HG03060 (cell line): ENCODE results near the gene APRT.
"Not testable (repeated sequence)": the region's sequence is repeated elsewhere in the genome, so short reads cannot be mapped to it uniquely, and the experiment has no call there.

Experiments
- ATAC-seq: cut with Tn5 transposase; IDR thresholded peaks from one replicate; pipeline ENCODE4 v1.9.1; 2021; ENCODE audit warnings: low read depth, moderate number of reproducible peaks; ENCODE audit not compliant: unreplicated experiment

APRT gene

GRCh38 chr16:88775825-88776224, 35.9 kb downstream of the APRT start:
- ATAC-seq = no peak

DNA sequence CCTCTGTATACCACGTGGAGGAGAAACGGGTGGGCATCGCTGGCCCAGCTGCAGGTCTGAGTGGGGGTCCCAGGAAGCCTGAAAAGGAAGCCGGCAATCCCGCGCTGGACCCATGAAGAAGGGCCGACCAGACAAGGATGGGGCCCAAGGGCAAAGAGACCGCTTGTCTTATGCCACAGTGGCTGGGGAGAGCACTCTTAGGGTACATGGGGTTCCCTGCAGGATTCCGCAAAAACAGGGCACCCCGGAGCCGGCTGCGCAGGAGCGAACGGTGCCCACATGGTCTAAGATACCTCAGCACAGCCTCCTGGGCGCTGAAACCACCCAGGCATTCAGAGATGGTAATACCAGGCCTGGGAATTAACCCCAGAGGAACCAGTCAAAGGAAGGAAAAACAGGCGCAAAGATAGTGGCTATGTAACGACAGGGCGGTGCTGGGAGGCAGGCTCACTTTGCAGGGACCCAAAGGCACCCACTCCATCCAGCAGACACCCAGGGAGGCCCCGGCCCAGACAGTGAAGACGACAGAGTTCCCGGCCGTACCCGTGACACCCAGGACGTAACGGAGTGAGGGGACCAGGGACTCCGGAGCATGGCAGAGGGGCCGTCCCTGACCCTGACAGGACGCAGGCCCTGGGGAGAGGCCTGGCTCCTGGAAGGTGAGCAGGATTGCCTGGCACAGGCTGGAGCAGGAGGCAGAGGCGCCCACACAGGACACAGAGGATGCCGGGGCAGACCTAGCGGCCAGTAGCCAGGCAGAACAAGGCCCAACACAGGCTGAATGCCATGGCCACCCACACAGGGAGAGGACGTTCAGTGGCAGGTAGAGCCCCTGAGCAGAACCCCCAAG, 37.0 kb downstream of the APRT start:
- ATAC-seq = no peak

GRCh38 chr16:88773812-88774291, 37.9 kb downstream of the APRT start:
- no peak for ATAC-seq

- ATAC-seq = no peak
These were observed 38.6 kb downstream of the APRT start for GRCh38 chr16:88772871-88773811.

DNA sequence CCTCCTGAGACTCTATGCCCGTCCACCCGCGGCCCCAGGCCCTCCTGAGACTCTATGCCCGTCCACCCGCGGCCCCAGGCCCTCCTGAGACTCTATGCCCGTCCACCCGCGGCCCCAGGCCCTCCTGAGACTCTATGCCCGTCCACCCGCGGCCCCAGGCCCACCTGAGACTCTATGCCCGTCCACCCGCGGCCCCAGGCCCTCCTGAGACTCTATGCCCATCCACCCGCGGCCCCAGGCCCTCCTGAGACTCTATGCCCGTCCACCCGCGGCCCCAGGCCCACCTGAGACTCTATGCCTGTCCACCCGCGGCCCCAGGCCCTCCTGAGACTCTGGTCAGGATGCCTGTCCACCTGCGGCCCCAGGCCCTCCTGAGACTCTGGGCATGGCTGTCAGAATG, 39.9 kb downstream of the APRT start:
- ATAC-seq = not testable (repeated sequence)

GRCh38 chr16:88771294-88771772, 40.4 kb downstream of the APRT start:
- no peak for ATAC-seq

- ATAC-seq = no peak
These were observed 41.1 kb downstream of the APRT start for GRCh38 chr16:88770461-88771293.

- no peak for ATAC-seq
These were observed 41.9 kb downstream of the APRT start for GRCh38 chr16:88769617-88770460.

DNA sequence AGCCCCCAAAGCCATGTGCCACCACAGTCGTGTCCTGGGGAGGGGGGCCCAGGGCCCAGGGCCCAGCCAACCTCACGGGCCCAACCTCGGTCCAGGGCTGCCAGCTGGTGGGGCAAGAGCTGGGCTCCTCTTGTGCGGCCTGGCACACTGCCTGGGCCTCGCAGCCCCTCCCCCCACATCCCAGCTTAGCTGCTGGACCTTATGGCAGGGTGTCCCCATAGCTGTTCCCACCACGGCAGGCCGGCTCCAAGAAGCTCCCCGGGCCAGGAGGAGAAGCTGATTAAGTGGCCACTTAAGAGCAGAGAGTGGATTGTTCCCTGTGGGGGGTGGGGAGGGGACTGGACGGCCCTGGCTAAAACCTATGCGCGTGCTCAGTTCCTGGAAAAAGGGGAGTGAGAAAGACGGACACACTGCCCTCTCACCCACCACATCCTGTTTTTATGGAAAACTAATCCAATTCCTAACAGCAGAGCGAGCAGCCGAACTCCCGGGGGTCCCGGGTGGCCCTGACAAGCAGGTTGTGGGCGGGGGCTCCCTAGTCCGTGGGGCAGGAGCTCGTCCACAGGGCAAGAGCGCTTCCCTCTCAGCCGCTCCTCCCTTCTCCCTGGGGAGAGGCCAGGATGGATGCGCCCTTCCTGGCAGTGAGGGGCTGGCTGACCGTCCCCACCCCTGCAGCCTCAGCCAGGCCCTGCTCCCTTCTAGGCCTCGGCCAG, 43.5 kb downstream of the APRT start:
- no peak for ATAC-seq

- no peak for ATAC-seq
These were observed 44.1 kb downstream of the APRT start for GRCh38 chr16:88767546-88768070.

GRCh38 chr16:88766975-88767374, 44.8 kb downstream of the APRT start:
- no peak for ATAC-seq

DNA sequence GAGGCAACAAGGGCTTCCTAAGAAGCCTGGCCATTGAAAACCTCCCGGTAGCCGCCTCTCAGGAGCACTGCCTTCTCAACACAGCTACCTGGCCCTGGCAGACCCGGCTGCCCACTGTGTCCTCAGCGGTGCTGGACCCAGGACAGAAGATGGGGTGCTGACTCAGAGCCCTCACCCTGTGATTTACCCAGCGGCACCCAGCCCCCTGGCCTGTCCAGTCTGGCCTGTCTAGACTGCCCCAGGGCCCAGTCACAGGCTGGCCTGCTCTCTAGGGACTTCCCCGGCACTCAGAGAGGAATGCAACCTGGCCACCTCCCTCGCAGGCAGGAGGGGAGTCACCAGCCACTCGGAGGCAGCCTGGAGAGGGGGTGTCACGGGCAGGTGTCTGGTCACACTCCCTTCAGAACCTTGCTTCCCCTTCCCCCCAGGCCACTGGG, 46.8 kb downstream of the APRT start:
- ATAC-seq = no peak

GRCh38 chr16:88764080-88764479, 47.6 kb downstream of the APRT start:
- ATAC-seq = no peak

DNA sequence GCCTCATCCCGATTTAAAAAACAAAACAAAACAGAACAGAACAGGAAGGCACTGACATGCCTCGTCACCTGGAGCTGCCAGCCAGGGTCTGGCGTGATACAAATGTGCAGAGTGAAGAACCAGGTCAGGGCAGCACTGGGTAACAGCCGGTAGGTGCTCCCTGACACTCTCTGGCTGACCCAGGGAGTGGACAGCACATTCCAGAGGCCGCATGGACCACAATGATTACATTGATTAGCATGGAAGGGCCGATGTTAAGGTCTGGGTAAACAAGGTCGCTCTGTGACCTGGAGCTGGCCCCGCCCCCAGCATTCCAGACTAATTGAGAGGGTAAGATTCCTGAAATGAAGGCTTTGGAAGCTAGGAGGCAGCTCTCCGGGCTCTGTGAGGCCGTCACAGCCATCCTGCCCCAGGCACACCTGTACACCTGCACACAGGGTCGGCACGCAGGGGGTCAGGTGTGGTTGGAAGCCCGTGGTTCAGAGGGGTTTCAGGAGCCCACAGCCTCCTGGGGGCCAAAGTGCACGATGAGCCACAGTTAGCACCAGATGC, 48.1 kb downstream of the APRT start:
- ATAC-seq = no peak

- no peak for ATAC-seq
These were observed 48.8 kb downstream of the APRT start for GRCh38 chr16:88762941-88763340.

DNA sequence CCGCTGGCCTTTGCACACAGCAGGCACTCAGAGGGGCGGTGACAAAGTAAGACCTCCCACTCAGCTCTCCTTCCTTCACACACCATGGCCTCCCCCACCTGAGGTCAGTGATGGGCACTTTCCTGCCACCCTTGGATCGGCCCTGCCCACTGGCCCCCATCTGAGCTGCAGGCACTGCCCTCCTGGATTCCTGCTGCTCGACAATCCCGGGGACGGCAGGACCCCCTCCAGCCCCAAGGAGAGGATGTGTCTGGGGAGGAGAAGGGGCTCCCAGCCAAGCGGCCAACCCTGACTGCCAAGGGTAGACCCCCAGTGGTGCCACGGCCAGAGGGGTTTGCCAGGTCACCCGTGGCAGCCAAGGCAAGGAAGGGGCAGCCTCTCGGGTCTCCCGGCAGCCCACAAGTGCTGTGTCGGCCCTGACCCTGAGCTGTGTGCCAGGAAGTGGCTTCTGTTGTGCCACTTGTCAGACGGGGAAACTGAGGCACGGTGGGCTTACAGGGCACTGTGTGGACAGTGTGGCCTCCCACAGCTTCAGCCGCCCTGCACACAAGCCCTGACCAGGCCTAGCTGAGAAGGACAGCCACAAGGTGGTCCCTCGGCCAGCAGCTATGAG, 49.4 kb downstream of the APRT start:
- no peak for ATAC-seq

DNA sequence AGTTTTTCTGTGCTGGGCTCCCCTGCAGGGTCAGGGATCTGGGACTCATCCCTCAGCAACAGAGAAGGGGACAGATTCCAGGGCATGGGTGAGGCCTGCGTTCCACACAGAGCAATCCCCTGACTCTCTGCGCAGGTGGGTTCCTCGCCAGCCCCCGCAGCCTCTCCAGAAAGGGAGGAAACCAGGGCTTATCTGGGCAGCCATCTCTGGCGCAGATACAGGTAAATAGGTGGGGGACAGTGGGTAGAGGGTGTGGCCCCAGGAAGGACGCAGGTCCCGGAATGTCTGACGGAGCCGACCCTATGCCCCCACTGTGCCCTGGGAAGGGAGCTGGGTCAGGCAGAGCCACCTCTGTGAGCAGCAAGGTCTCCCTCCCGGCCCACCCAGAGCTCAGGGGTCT, 49.9 kb downstream of the APRT start:
- ATAC-seq = no peak

- no peak for ATAC-seq
These were observed 50.6 kb downstream of the APRT start for GRCh38 chr16:88761143-88761534.
